GM10266 (cell line): Measurements from ENCODE around the gene NAT9.

Source experiments
- DNase-seq: peaks from one replicate; pipeline ENCODE4 v3.0.0; 2012; ENCODE audit errors: extremely low spot score
- TF ChIP-seq, protein P1 (sequence below): IDR thresholded peaks from 2 replicates; pipeline ENCODE4 v1.5.1; 2012; ENCODE audit warnings: mild to moderate bottlenecking, low read depth; ENCODE audit not compliant: control insufficient read depth, insufficient read depth; ENCODE audit errors: missing control alignments

The NAT9 gene

DNA sequence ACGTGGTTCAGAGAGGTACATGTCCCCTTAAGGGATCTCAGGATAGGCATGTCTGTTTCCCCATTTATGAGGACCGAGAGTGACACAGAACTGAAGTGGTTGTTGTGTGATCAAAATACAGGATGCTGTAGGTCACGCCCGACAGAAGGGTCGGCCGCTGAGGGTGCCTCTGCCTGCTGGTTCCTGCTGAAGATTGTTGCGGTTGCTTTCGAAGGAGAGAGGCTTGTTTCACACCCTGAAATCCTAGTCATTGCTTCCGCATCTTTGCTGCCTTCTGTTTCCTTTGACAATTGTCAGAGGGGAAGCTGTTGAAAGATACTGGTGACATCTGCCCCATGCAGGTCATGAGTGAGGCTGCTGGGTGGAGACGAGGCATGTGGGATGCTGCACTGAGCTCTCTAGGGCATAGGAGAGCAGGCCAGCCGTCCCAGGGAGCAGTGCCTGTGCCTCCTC lies 3.8 kb upstream of the NAT9 start:
- TF ChIP-seq, protein P1, sequence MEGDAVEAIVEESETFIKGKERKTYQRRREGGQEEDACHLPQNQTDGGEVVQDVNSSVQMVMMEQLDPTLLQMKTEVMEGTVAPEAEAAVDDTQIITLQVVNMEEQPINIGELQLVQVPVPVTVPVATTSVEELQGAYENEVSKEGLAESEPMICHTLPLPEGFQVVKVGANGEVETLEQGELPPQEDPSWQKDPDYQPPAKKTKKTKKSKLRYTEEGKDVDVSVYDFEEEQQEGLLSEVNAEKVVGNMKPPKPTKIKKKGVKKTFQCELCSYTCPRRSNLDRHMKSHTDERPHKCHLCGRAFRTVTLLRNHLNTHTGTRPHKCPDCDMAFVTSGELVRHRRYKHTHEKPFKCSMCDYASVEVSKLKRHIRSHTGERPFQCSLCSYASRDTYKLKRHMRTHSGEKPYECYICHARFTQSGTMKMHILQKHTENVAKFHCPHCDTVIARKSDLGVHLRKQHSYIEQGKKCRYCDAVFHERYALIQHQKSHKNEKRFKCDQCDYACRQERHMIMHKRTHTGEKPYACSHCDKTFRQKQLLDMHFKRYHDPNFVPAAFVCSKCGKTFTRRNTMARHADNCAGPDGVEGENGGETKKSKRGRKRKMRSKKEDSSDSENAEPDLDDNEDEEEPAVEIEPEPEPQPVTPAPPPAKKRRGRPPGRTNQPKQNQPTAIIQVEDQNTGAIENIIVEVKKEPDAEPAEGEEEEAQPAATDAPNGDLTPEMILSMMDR: no peak
- DNase-seq: peak; percentile 54

DNA sequence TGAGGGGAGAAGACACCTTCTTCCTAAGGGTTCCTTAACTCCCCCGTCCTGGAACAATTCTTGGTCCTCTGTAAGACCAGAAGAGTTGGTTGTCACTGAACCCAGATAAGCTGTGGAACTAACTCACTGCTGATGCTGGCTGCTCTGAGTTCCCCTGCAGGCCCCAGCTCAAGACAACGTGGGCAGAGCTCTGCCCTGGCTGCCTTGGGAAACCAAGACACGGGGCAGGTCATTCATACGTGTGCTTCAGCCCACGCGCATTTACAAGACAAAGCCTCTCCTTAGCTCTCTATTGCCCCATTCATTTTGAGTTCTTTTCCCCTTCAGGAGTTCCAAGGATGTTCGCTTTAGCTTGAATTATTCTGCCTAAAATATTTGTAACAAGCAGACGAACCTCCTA lies 3.4 kb upstream of the NAT9 start:
- DNase-seq: no peak
- TF ChIP-seq, protein P1: no peak

- DNase-seq: no peak
- TF ChIP-seq, protein P1: no peak
These were observed 2.8 kb upstream of the NAT9 start for GRCh38 chr17:74778960-74779359.

DNA sequence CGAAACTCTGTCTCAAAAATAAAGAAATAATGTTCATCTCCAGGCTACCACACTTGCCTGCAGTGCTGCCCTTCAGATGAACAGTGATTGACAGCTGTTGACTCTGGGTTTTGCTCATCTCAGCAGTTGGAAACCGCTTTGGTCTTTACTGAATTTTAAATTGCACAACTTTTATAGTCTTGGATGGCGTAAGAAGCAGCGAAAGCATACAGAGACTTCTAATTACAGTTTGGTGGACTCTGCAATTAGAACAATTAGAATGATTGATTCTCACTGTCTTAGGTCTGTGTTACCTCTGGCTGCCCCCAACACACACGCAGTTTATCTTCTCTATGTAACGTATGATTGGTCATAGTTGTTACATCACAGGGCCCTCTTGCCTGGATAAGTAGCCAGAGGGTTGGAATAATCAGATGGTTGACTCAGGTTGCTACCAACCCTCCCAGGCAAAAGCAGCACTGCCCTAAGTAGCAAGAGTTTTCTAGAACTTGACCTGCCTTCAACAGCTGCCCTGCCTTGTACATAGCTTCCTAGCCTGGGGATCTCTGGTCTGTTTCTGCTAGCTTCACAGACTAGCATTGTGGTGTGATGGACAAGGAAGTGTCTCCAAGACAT lies 1.9 kb upstream of the NAT9 start:
- no peak for DNase-seq
- TF ChIP-seq, protein P1: no peak

DNA sequence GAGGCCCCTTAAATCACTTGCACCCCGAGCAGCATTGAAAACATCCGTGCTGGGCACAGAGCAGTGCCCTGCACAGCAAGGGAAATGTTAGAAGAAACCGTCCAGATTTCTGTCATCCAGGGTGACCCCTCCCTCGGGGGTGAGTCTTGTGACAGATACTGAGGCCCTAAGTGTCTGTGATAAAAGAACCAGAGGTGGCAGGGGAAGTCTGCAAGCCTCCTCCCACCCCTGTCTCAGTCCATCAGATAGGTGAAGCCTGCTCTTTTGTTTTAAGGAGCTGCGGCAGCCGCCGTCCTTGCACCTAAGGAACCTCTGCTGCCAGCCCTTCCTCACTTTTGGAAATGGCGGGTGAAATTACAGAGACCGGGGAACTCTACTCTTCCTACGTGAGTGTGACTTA lies 845 bp upstream of the NAT9 start:
- TF ChIP-seq, protein P1: no peak
- no peak for DNase-seq

- TF ChIP-seq, protein P1: no peak
- DNase-seq: no peak
These were observed 619 bp downstream of the NAT9 start for GRCh38 chr17:74775409-74776043.

- TF ChIP-seq, protein P1: no peak
- no peak for DNase-seq
These were observed 2.3 kb downstream of the NAT9 start for GRCh38 chr17:74773871-74774286.
